ENCODE data around the gene WDR7.
"Not testable (repeated sequence)": the region's sequence is repeated elsewhere in the genome, so short reads cannot be mapped to it uniquely, and the experiment has no call there.

DNA sequence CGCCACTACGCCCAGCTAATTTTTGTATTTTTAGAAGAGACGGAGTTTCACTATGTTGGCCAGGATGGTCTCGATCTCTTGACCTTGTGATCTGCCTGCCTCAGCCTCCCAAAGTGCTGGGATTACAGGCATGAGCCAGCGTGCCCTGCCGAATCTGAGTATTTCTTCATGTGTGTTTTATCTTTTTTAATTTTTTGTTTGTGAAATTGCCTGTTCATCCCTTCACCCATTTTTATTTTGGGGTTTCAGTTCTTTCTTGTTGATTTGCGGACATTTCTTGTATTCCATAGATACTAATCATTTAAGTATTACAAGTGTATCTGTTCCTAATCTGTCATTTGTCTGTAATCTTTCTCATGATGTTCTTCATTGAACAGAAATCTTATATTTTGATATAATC, 3.1 kb downstream of the WDR7 start:
- TF ChIP-seq GATA2 (CRISPR knock-in tag; IDR thresholded peaks at IDR 0.05); PURB (CRISPR knock-in tag; IDR thresholded peaks at IDR 0.05; ENCODE audit: low read depth); NCOA1 (IDR thresholded peaks at IDR 0.05; ENCODE audit: low read depth): not testable (repeated sequence)
- TF ChIP-seq, protein P1, sequence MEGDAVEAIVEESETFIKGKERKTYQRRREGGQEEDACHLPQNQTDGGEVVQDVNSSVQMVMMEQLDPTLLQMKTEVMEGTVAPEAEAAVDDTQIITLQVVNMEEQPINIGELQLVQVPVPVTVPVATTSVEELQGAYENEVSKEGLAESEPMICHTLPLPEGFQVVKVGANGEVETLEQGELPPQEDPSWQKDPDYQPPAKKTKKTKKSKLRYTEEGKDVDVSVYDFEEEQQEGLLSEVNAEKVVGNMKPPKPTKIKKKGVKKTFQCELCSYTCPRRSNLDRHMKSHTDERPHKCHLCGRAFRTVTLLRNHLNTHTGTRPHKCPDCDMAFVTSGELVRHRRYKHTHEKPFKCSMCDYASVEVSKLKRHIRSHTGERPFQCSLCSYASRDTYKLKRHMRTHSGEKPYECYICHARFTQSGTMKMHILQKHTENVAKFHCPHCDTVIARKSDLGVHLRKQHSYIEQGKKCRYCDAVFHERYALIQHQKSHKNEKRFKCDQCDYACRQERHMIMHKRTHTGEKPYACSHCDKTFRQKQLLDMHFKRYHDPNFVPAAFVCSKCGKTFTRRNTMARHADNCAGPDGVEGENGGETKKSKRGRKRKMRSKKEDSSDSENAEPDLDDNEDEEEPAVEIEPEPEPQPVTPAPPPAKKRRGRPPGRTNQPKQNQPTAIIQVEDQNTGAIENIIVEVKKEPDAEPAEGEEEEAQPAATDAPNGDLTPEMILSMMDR (IDR thresholded peaks at IDR 0.05 in 2 of 3, conservative IDR thresholded peaks at IDR 0.05 in 1 of 3; ENCODE audit: insufficient read depth in 2 of 3, low read depth in 1 of 3, low read length in 3 of 3): not testable (repeated sequence)

All from K562 (cell line).